Endothelial cell of umbilical vein (primary cell): ENCODE data around the gene APBA3. TPM values are rescaled to one million over a fixed set of nuclear protein-coding genes. Genes with fewer than 3 reads are reported as not detected.

Experiments
- BruUV-seq: library from RNA; stranded (reverse); fragments of 400-500 nt; replicated peaks from 2 replicates; lab custom pipeline; 2021; lab: Mats Ljungman, UMichigan
- CTCF ChIA-PET: fragments of 300-600, 350-600 bp; sonication (Branson Sonifier 250); formaldehyde crosslinking; loops from one replicate; lab custom pipeline; 2021; ENCODE audit warnings: antibody characterized with exemption, inconsistent platforms; lab: Charles Lee
- POLR2A ChIA-PET: fragments of 300-600, 350-600 bp; sonication (Branson Sonifier 250); formaldehyde crosslinking; loops from one replicate; lab custom pipeline; 2021; ENCODE audit warnings: antibody characterized with exemption, inconsistent platforms; lab: Charles Lee
- DNase-seq: peaks from one replicate; pipeline ENCODE4 v3.0.0-alpha.2; 2011; ENCODE audit warnings: low read depth, low spot score
- FAIRE-seq: peaks from 2 replicates; lab custom pipeline; 2011; peaks lifted over from hg19 to GRCh38; lab: Jason Lieb, UNC
- H2AFZ ChIP-seq: 2 replicates; pipeline ENCODE4 v1.6.0; 2012; ENCODE audit warnings: low read depth, low read length, control low read depth, inconsistent platforms
- H3K27ac ChIP-seq: 2 replicates; pipeline ENCODE4 v1.5.1; 2011; ENCODE audit warnings: low read depth, mild to moderate bottlenecking, control low read depth, low read length, moderate library complexity; ENCODE audit not compliant: insufficient read depth
- H3K27me3 ChIP-seq, 2 experiments: 2 replicates each; pipeline versions ENCODE4 v1.6.0 to v1.6.1; 2011; ENCODE audit warnings: low read length in 2 of 2, mixed read lengths in 1 of 2; ENCODE audit not compliant: control insufficient read depth in 2 of 2, insufficient read depth in 2 of 2
- H3K36me3 ChIP-seq, 2 experiments: 2 replicates in 1 of 2; 3 replicates in 1 of 2; pipeline ENCODE4 v1.5.1; 2011; ENCODE audit warnings: low read length in 2 of 2, mild to moderate bottlenecking in 1 of 2, moderate library complexity in 1 of 2; ENCODE audit not compliant: control insufficient read depth in 2 of 2, insufficient read depth in 2 of 2; ENCODE audit errors: extremely low read depth in 1 of 2
- H3K4me1 ChIP-seq: 3 replicates; pipeline ENCODE4 v1.5.1; 2011; ENCODE audit warnings: mild to moderate bottlenecking, low read length; ENCODE audit not compliant: control insufficient read depth, insufficient read depth; ENCODE audit errors: extremely low read depth
- H3K4me2 ChIP-seq: 2 replicates; pipeline ENCODE4 v1.6.1; 2011; ENCODE audit warnings: low read length, control low read depth, mixed read lengths; ENCODE audit not compliant: insufficient read depth
- H3K4me3 ChIP-seq, 3 experiments: fragments of 200-600 bp in 1 of 3; sonication (generic), shearing (Covaris generic) in 1 of 3; replicated peaks in 1 of 3; 2 replicates each; pipeline ENCODE4 v1.5.1; 2011 to 2016; ENCODE audit warnings: control low read depth in 3 of 3, low read length in 3 of 3, mild to moderate bottlenecking in 2 of 3, inconsistent platforms in 1 of 3, low read depth in 1 of 3, moderate library complexity in 1 of 3; ENCODE audit not compliant: insufficient read depth in 1 of 3
- H3K79me2 ChIP-seq: 2 replicates; pipeline ENCODE4 v1.6.0; 2012; ENCODE audit warnings: low read length, inconsistent platforms; ENCODE audit not compliant: control insufficient read depth, insufficient read depth
- H3K9ac ChIP-seq: replicated peaks from 2 replicates; pipeline ENCODE3; 2011; ENCODE audit warnings: low read length, control low read depth; ENCODE audit not compliant: insufficient read depth; ENCODE audit errors: extremely low read depth
- H3K9me1 ChIP-seq: replicated peaks from 3 replicates; pipeline ENCODE4 v1.6.0; 2011; ENCODE audit warnings: mild to moderate bottlenecking, low read length; ENCODE audit not compliant: control insufficient read depth, insufficient read depth; ENCODE audit errors: extremely low read depth
- H3K9me3 ChIP-seq: replicated peaks from 2 replicates; pipeline ENCODE4 v1.5.1; 2012; ENCODE audit warnings: low read length, inconsistent platforms; ENCODE audit not compliant: control insufficient read depth, insufficient read depth
- H4K20me1 ChIP-seq: replicated peaks from 2 replicates; pipeline ENCODE3; 2011; ENCODE audit warnings: mild to moderate bottlenecking, low read length; ENCODE audit not compliant: control insufficient read depth, insufficient read depth; ENCODE audit errors: extremely low read depth
- CTCF ChIP-seq, 2 donors: IDR thresholded peaks; 1 replicate in 1 of 2; 2 replicates in 1 of 2; pipeline ENCODE4 v1.5.1; 2011; ENCODE audit warnings: low read length in 2 of 2, mild to moderate bottlenecking in 2 of 2, moderate library complexity in 2 of 2, control low read depth in 1 of 2, inconsistent platforms in 1 of 2, low read depth in 1 of 2; ENCODE audit not compliant: insufficient read depth in 1 of 2; ENCODE audit errors: extremely low read depth in 1 of 2
- EZH2 ChIP-seq: IDR thresholded peaks from 2 replicates; pipeline ENCODE4 v1.6.1; 2012; ENCODE audit warnings: borderline replicate concordance, low read depth, mild to moderate bottlenecking, moderate library complexity, low read length, inconsistent platforms; ENCODE audit not compliant: severe bottlenecking
- FOS ChIP-seq: IDR thresholded peaks from 2 replicates; pipeline ENCODE4 v1.6.1; 2011; ENCODE audit warnings: mild to moderate bottlenecking, low read length, moderate library complexity, borderline replicate concordance; ENCODE audit not compliant: insufficient read depth
- GATA2 ChIP-seq: IDR thresholded peaks from 2 replicates; pipeline ENCODE4 v1.7.0; 2011; ENCODE audit warnings: low read depth, mild to moderate bottlenecking, moderate library complexity, mixed read lengths, low read length; ENCODE audit not compliant: insufficient read length, insufficient read depth
- JUN ChIP-seq: IDR thresholded peaks from 2 replicates; pipeline ENCODE4 v1.6.1; 2011; ENCODE audit warnings: borderline replicate concordance, low read depth; ENCODE audit not compliant: insufficient read length, insufficient read depth
- MAX ChIP-seq: IDR thresholded peaks from 2 replicates; pipeline ENCODE4 v1.6.1; 2011; ENCODE audit not compliant: insufficient read depth, insufficient read length
- MYC ChIP-seq: IDR thresholded peaks from one replicate; pipeline ENCODE4 v1.6.1; 2011; ENCODE audit warnings: mild to moderate bottlenecking, low read depth, low read length
- POLR2A ChIP-seq: IDR thresholded peaks from 2 replicates; pipeline ENCODE4 v1.6.1; 2012; ENCODE audit warnings: low read depth, mild to moderate bottlenecking, control low read depth, low read length
- POLR2AphosphoS5 ChIP-seq: IDR thresholded peaks from 2 replicates; pipeline ENCODE4 v1.6.1; 2012; ENCODE audit warnings: low read depth, mild to moderate bottlenecking, control low read depth, low read length, moderate library complexity; ENCODE audit not compliant: insufficient read depth
- dilution Hi-C: fragments of 300-500 bp; cut with MboI; formaldehyde crosslinking; loops from one replicate; pipeline ENCODE4 v1.15.0; 2019; ENCODE audit warnings: low sequenced_read_pairs; ENCODE audit not compliant: extremely low pct_ligation_motif_present
- intact Hi-C: fragments of 100-400 bp; cut with micrococcal nuclease; formaldehyde crosslinking; loops from one replicate; pipeline ENCODE4 v1.10.0; 2022
- polyA plus RNA-seq, 4 experiments: library from polyadenylated mRNA; depleted of rRNA in 3 of 4; stranded (reverse) in 3 of 4; unstranded in 1 of 4; fragments of >200 nt; gene quantifications; 2 replicates each; pipeline versions ENCODE4 v1.2.1 to v1.2.3, GENCODE V29; 2011 to 2012; ENCODE audit warnings: missing spikeins in 1 of 4
- total RNA-seq: library from RNA; stranded (reverse); gene quantifications from 2 replicates; pipeline ENCODE4 v1.2.3, GENCODE V29; 2021

The APBA3 gene
- total and polyA plus RNA-seq, 2 donors (not counting 3 experiments of a cell fraction or from before 2014, with no cell fraction given) = 23.4 to 25.1 TPM

GRCh38 chr19:3796358-3796757 is 34.9 kb upstream of the APBA3 start:
- ChIA-PET POLR2A (no interaction called here), CTCF (interaction anchor here (0.6 to 1.5 kb wide), 3 partner anchors 9 to 23 kb away, joined by 3 to 5 read pairs (median 3); no protein-coding TSS in a partner anchor)
- Histone ChIP-seq H3K9me3 (no peaks in the 10 kb centered on the region), H2AFZ (no peak overlapping the region), H3K4me1 (no peaks in the 10 kb centered on the region), H3K27me3 (peaks cover 10 to 11% of the 10 kb centered on the region in 2 experiments), H3K9me1 (no peaks in the 10 kb centered on the region), H3K4me2 (no peak overlapping the region), H4K20me1 (no peaks in the 10 kb centered on the region), H3K27ac (no peak overlapping the region), H3K9ac (no peak overlapping the region), H3K36me3 (no peaks in the 10 kb centered on the region), H3K79me2 (no peaks in the 10 kb centered on the region), H3K4me3 (no peak overlapping the region)
- DNase-seq (no peak), FAIRE-seq (no peak)
- dilution Hi-C loops (no loop called here), intact Hi-C loops (no loop called here)
- TF ChIP-seq GATA2 (no peak), EZH2 (no peak), JUN (no peak), CTCF (IDR thresholded peaks at IDR 0.05; ENCODE audit: extremely low read depth in 1 of 2, insufficient read depth in 1 of 2, low read depth in 1 of 2, low read length in 2 of 2) (no peak), POLR2A (no peak), MAX (no peak), MYC (no peak), POLR2AphosphoS5 (no peak), FOS (no peak)
- no TSS peak for BruUV-seq
